ENCODE data around the gene DCP1B. TPM values are rescaled to one million over a fixed set of nuclear protein-coding genes. Genes with fewer than 3 reads are reported as not detected.

The DCP1B gene
- total and polyA plus RNA-seq, 12 donors = 12.4 to 47.9 (median 28.5) TPM

DNA sequence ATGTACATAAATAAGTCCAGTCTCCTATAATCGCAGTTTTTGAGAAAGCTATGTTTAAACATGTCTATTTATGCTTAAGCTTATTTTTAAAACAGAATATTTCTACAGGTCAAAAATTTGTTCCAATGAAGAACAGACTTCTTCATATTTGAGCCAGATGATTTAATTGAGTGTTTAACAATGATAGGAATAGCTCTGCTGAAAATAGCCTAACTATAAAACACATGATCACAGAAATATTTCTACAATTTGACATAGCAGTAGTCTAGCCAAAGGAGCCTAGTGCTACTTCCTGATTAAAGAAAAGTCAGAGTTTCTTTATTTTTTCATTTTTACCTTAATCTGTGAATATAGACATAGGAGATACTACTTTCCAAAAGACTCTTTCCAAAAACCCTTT, 29.4 kb downstream of the DCP1B start:
- 73 to 88% (median 83%) methylated on average over 1 of the region's 1 CpG for WGBS, 4 donors
- TF ChIP-seq, protein P1, sequence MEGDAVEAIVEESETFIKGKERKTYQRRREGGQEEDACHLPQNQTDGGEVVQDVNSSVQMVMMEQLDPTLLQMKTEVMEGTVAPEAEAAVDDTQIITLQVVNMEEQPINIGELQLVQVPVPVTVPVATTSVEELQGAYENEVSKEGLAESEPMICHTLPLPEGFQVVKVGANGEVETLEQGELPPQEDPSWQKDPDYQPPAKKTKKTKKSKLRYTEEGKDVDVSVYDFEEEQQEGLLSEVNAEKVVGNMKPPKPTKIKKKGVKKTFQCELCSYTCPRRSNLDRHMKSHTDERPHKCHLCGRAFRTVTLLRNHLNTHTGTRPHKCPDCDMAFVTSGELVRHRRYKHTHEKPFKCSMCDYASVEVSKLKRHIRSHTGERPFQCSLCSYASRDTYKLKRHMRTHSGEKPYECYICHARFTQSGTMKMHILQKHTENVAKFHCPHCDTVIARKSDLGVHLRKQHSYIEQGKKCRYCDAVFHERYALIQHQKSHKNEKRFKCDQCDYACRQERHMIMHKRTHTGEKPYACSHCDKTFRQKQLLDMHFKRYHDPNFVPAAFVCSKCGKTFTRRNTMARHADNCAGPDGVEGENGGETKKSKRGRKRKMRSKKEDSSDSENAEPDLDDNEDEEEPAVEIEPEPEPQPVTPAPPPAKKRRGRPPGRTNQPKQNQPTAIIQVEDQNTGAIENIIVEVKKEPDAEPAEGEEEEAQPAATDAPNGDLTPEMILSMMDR (IDR thresholded peaks at IDR 0.05) = no peak
- TF ChIP-seq POLR2A (IDR thresholded peaks at IDR 0.05) = no peak
- DNase-seq = no peak
- Histone ChIP-seq H3K4me3 (no peak overlapping the region), H3K27ac (peak overlapping the region in 1 of 5 donors; percentile 59), H3K9me3 (replicated peaks in 1 of 3) (no peaks in the 10 kb centered on the region), H3K36me3 (replicated peaks in 1 of 2) (no peaks in the 10 kb centered on the region), H3K4me1 (replicated peaks in 1 of 2) (peaks cover 11 to 59% of the 10 kb centered on the region in 2 donors), H3K27me3 (no peaks in the 10 kb centered on the region)
- intact Hi-C loops (cut with DNase I) = no loop called here

DNA sequence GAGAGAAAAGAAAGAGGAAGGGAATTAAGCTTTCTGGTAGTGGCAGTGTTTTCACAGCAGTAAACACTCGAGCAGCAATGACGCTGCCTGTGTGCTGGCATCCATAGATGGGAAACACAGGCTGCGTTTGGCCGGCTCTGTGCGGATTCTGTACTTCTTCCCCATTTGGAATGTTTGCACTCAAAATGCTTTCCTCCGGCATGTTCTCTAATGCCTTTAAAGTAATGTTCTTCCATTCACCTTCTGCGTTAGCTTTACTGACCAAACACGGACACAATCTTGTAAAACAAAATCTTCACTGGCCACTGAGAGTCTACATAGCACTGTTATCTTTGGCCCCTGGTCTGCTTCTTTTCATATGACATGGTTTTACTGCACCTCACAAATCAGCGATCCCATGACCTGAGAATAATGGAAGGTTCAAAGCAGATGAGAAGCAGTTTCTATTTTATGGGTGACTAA, 31.4 kb downstream of the DCP1B start:
- intact Hi-C loops (cut with DNase I) = no loop called here

DNA sequence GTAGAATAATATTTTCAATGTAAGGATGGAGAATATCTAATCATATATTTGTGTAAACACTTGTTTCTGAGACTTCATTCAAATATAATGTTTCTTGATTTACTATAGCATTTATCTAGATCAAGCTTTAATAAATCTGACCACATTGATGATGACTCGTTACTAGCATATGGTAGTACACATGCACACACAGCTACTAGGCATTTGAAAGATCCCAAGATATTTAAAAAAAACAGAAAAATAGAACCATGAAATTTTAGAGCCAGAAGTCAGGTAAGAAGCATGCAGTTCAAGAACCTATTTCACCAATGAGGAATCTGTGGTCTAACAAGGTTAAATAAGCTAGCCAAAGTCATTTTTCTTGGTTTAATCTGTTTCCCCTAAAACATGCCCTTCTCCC, 32.0 kb downstream of the DCP1B start:
- peak overlapping the region in 1 of 5 donors; percentile 59 for H3K27ac ChIP-seq
- H3K9me3 ChIP-seq (replicated peaks in 1 of 3) = no peaks in the 10 kb centered on the region
- WGBS, 4 donors = 88 to 92% (median 90%) methylated on average over 1 of the region's 1 CpG
- no peak overlapping the region for H3K4me3 ChIP-seq
- intact Hi-C loops (cut with DNase I) = no loop called here
- peaks cover 7 to 52% of the 10 kb centered on the region in 2 donors for H3K4me1 ChIP-seq (replicated peaks in 1 of 2)
- H3K27me3 ChIP-seq = no peaks in the 10 kb centered on the region
- no peak for DNase-seq
- H3K36me3 ChIP-seq (replicated peaks in 1 of 2) = no peaks in the 10 kb centered on the region
- no peak for TF ChIP-seq POLR2A (IDR thresholded peaks at IDR 0.05)
- TF ChIP-seq, protein P1 (IDR thresholded peaks at IDR 0.05) = no peak

More for the DNA sequence above, 31.4 kb downstream of the DCP1B start:
- no peaks in the 10 kb centered on the region for H3K27me3 ChIP-seq
- TF ChIP-seq POLR2A (IDR thresholded peaks at IDR 0.05) = no peak
- TF ChIP-seq, protein P1 (IDR thresholded peaks at IDR 0.05) = no peak
- DNase-seq = peak in 1 of 7 donors; percentile 57
- H3K27ac ChIP-seq = peak overlapping the region in 2 of 5 donors; percentile 44 to 59
- H3K36me3 ChIP-seq (replicated peaks in 1 of 2) = no peaks in the 10 kb centered on the region
- peaks cover 11 to 58% of the 10 kb centered on the region in 2 donors for H3K4me1 ChIP-seq (replicated peaks in 1 of 2)
- H3K9me3 ChIP-seq (replicated peaks in 1 of 3) = no peaks in the 10 kb centered on the region
- WGBS, 4 donors = 76 to 82% (median 80%) methylated on average over 9 of the region's 9 CpGs
- no peak overlapping the region for H3K4me3 ChIP-seq

DNA sequence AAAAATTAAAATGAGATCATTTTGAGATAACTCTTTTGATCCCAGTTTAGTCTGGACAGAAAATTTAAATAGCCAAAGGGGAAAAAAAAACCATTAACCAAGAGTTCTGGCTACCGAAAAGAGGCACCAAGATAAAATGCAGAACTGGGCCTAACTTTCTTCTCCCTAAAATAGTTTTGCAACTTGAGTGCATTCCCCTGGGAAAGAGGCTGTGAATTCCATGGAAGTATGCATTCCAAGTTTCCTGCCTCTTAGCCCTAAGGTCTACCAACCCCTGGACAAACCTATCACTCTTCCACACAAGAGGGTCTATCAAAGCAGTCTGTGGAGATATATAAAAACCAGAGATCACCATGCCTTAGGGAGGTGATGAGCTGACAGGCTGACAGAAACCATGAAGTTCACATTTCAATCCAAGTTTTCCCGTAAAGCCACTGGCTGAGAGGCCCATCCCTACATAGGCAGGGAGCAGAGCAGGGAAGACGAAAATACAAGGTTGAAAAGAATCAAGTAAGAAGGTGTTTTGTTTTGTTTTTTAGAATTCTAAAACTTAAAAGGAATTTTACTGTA, 33.8 kb downstream of the DCP1B start:
- TF ChIP-seq POLR2A (IDR thresholded peaks at IDR 0.05) = no peak
- TF ChIP-seq, protein P1 (IDR thresholded peaks at IDR 0.05) = no peak
- Histone ChIP-seq H3K4me3 (no peak overlapping the region), H3K36me3 (replicated peaks in 1 of 2) (peaks cover 0 to 15% of the 10 kb centered on the region in 2 donors), H3K4me1 (replicated peaks in 1 of 2) (peaks cover 0 to 35% of the 10 kb centered on the region in 2 donors), H3K9me3 (replicated peaks in 1 of 3) (no peaks in the 10 kb centered on the region), H3K27ac (no peak overlapping the region), H3K27me3 (no peaks in the 10 kb centered on the region)
- intact Hi-C loops (cut with DNase I) = no loop called here
- DNase-seq = no peak
- 81 to 94% (median 92%) methylated on average over 3 of the region's 3 CpGs for WGBS, 4 donors
